T-helper 2 cell treated with Interferon-gamma antibody and Interleukin-4, amounts not matched to agents 5 μg/mL and 100 μg/mL, for 36 hours (primary cell): Measurements from ENCODE around the gene TMBIM4.
A peak's percentile ranks its signal among the peaks of the same experiment; 100 is the strongest.
"Not testable (repeated sequence)": the region's sequence is repeated elsewhere in the genome, so short reads cannot be mapped to it uniquely, and the experiment has no call there.

Experiments
- DNase-seq: peaks from one replicate; pipeline ENCODE4 v3.0.0; 2021; ENCODE audit warnings: low spot score
- H3K27ac Mint-ChIP-seq: one replicate; pipeline ENCODE4 v1.8.0; 2021; ENCODE audit warnings: mild to moderate bottlenecking, mixed read lengths
- H3K27me3 Mint-ChIP-seq: one replicate; pipeline ENCODE4 v1.8.0; 2021; ENCODE audit warnings: low read depth, mixed read lengths
- H3K36me3 Mint-ChIP-seq: one replicate; pipeline ENCODE4 v1.8.0; 2021; ENCODE audit warnings: low read depth, mixed read lengths
- H3K4me1 Mint-ChIP-seq: one replicate; pipeline ENCODE4 v1.8.0; 2021; ENCODE audit warnings: low read depth, mixed read lengths
- H3K4me3 Mint-ChIP-seq: one replicate; pipeline ENCODE4 v1.8.0; 2022; ENCODE audit warnings: mild to moderate bottlenecking, moderate library complexity, mixed read lengths
- H3K9me3 Mint-ChIP-seq: one replicate; pipeline ENCODE4 v1.8.0; 2021; ENCODE audit warnings: mixed read lengths

The TMBIM4 gene, protein sequence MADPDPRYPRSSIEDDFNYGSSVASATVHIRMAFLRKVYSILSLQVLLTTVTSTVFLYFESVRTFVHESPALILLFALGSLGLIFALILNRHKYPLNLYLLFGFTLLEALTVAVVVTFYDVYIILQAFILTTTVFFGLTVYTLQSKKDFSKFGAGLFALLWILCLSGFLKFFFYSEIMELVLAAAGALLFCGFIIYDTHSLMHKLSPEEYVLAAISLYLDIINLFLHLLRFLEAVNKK

DNA sequence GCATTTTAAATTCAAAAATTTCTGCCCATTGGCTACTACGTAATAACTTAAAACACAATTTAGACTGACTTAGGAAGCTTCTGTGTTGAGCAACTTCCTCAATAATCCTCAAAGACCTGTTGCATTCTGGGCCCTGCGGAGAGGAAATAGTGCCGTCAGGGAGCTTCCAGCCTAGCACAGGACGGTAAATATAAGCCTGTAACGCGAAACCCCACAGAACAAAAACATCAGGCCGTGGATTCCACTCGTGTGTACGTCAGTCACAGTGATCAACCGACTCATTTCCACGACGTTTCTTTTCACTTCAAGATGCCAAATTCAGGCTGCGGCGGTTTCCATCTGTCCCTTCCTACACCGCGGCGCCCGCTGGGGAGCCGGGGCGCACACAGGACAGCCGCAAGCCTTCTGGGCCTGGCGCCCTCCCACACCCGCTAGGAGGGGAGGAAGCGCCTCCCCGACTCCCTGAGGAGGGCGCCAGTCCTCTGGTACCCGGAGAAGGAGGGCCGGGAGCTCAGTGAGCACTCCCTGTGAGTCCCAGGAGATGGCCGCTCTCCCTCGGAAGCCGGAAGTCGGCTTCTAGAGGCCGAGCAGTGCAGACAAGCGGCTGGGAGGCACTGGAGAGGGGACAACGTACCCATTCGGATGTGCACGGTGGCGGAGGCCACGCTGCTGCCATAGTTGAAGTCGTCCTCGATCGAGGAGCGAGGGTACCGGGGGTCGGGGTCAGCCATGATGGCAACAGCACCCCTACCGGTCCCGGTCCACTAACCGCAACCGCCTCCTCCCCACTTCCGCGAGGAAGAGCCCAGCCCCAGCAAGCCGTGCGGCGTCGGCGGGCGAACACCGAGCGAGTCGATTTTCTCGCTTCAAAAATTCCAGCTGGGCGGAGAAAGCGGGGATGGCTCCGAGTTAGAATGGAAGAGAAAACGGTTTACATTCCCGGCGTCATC is at the start of gene TMBIM4:
Gene TMBIM4, minus strand, starts transcription at position 776 of the 950 bp plus-strand sequence. Its CDS starts 45 bp downstream, at position 731.
- Mint-ChIP-seq H3K36me3 (peaks cover 38% of the 10 kb centered on the region), H3K27ac (peak within 1 kb of the TSS; percentile 98), H3K9me3 (peaks cover 28% of the 10 kb centered on the region), H3K27me3 (no peaks in the 10 kb centered on the region), H3K4me3 (peak within 1 kb of the TSS; percentile 94), H3K4me1 (peaks cover 23% of the 10 kb centered on the region)
- peak; percentile 88 for DNase-seq

DNA sequence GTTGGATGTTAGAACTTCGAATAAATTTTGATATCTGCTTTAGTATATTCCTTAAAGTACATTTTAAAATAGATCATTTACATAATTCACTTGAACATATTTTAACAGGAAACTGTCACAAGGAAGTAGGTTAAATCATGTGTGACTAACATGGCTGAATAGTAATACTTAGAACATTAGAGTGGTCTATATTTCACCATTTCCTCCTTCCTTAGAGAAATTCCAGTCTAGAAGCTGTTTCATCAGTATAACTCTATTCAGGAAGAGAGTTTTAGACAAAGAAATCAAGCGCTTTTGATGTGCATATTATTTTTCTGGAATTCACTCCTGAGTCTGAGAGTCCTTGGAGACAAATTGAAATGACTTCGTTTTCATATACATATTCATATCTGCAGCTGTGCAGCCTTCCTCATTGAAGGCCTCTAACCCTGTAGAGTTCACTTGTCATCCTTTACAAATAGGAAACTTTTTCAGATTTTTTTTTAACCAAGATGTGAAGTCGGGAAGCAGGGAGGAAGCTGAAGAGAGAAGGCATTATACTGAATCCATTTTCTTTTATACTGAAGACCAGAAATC is 47.6 kb upstream of the TMBIM4 start:
- peaks cover 2% of the 10 kb centered on the region for H3K36me3 Mint-ChIP-seq
- H3K27ac Mint-ChIP-seq, result no peak overlapping the region
- H3K4me1 Mint-ChIP-seq, result peaks cover 1% of the 10 kb centered on the region
- DNase-seq, result no peak
- no peak overlapping the region for H3K4me3 Mint-ChIP-seq
- peaks cover 11% of the 10 kb centered on the region for H3K27me3 Mint-ChIP-seq
- H3K9me3 Mint-ChIP-seq, result peaks cover 19% of the 10 kb centered on the region

DNA sequence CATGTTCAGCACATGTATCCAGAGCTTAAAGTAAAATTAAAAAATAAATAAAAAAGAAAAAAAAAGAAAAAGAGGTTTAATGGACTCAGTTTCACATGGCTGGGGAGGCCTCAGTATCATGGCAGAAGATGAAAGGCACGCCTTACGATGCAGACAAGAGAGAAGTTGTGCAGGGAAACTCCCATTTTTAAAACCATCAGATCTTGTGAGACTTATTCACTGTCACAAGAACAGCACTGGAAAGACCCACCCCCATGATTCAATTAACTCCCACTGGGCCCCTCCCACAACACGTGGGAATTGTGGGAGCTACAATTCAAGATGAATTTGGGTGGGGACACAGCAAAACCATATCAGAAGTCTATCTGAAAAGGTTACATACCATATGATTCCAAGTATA is 43.2 kb upstream of the TMBIM4 start:
- H3K4me1 Mint-ChIP-seq, H3K36me3 Mint-ChIP-seq, H3K27ac Mint-ChIP-seq, H3K9me3 Mint-ChIP-seq, DNase-seq, H3K4me3 Mint-ChIP-seq: not testable (repeated sequence)
- H3K27me3 Mint-ChIP-seq, result peaks cover 16% of the 10 kb centered on the region

DNA sequence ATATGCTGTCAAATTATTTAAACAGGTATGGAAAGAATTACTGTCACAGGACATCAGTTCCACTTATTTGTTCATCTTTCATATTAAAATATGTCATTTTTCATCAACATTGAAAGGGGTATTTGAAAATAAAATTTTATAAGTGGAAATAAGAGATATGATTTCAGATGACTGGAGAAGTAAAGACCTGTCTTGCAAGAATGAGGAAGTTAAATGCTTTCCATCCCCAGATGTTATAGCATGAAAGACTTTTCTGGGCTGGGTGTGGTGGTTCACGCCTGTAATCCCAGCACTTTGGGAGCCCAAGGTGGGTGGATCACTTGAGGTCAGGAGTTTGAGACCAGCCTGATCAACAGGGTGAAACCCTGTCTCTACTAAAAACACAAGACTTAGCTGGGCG is 41.8 kb upstream of the TMBIM4 start:
- not testable (repeated sequence) for H3K36me3 Mint-ChIP-seq, H3K27ac Mint-ChIP-seq, H3K4me3 Mint-ChIP-seq, DNase-seq, H3K4me1 Mint-ChIP-seq, H3K9me3 Mint-ChIP-seq
- H3K27me3 Mint-ChIP-seq, result peaks cover 19% of the 10 kb centered on the region

DNA sequence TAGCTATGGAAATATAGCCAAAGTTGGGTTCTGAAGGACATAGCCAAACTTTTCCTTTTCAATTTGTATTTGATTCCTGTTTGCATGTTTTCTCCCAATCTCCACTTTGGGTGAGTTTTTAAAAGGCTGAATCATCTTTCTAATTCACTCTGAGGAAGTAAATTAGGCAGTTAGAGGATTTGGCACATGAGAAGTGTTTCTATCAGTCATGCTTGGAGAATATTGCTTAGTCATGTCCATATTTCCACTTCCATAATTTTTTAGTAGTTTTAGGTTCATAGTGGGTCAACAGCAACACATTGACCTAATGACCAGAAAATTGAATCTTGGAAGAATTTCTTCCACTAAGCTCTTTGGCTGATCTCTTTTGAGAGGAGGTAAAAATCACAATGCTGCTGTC is 41.0 kb upstream of the TMBIM4 start:
- Mint-ChIP-seq H3K36me3 (peaks cover 4% of the 10 kb centered on the region), H3K27me3 (peaks cover 18% of the 10 kb centered on the region), H3K9me3 (peaks cover 6% of the 10 kb centered on the region), H3K27ac (no peak overlapping the region), H3K4me3 (no peak overlapping the region), H3K4me1 (peaks cover 1% of the 10 kb centered on the region)
- DNase-seq, result no peak

DNA sequence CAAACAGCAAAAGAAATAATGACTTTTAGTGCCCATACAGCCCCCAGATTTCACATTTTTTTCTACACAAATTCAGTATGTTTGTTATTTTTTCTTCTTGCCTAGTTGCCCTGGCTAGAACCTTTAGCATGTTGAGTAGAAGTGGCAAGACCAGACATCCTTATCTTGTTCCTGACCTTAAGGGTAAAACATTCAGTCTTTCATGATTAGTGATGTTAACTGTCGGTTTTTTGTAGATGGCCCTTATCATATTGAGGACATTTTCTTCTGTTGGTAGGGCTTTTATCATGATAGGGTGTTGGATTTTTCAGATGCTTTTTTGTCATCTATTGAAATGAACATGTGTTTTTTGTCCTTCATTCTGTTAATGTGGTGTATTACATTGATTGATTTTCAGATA is 36.3 kb upstream of the TMBIM4 start:
- peaks cover 12% of the 10 kb centered on the region for H3K27me3 Mint-ChIP-seq
- peaks cover 9% of the 10 kb centered on the region for H3K4me1 Mint-ChIP-seq
- peaks cover 1% of the 10 kb centered on the region for H3K36me3 Mint-ChIP-seq
- H3K27ac Mint-ChIP-seq, result no peak overlapping the region
- no peaks in the 10 kb centered on the region for H3K9me3 Mint-ChIP-seq
- DNase-seq, result no peak
- H3K4me3 Mint-ChIP-seq, result no peak overlapping the region

DNA sequence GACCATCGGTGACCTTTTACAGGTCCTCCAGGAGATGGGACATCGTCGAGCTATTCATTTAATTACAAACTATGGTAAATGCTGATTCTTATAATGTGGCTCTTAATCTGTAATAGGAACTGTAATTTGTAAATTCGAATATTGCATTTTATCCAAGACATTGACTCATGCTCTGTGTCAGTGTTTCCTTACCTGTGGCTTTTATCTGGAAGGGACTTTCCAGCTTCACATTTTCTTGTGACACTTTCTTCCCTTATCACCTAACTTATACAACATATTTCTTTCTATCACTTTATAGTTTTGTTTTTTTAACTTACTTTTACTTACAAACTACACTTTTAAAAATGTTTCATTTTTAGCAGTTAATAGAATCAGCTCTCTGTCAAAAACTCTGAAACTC is 34.0 kb upstream of the TMBIM4 start:
- Mint-ChIP-seq H3K36me3 (peaks cover 1% of the 10 kb centered on the region), H3K27ac (no peak overlapping the region), H3K4me1 (peaks cover 9% of the 10 kb centered on the region), H3K27me3 (peaks cover 11% of the 10 kb centered on the region), H3K4me3 (no peak overlapping the region), H3K9me3 (peaks cover 7% of the 10 kb centered on the region)
- no peak for DNase-seq

DNA sequence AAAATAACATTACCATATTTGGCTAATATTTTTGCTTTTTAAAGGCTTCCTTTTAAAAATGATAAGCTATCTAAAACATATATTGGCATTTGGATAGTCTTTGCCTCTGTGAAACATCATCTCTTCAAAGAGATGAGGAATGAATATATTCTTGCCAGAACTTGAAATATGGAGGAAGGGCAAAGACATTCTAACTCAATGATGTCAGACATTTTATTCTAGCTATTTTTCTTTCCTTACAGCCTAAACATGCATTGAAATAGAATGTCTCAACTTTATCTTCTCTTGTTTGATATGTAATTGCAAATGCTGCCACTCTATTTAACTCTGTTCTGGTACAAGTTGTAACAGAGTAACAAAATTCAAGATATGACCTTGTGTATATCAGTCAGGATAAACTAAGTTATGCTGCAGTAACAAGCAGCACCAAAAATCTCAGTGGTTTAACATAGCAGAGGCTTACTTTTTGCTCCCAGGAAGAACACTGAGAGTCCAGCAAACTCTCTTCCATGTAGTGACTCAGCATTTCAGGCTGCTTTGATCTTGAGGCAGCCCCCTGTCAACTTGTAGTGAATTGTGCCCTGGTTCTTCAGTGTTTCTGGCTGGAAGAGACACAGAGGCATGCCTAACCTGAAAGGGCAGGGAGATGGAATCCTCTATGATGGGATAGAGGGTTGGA is 30.2 kb upstream of the TMBIM4 start:
- Mint-ChIP-seq H3K4me1 (peaks cover 12% of the 10 kb centered on the region), H3K27me3 (peaks cover 5% of the 10 kb centered on the region), H3K27ac (no peak overlapping the region), H3K4me3 (no peak overlapping the region), H3K9me3 (peaks cover 7% of the 10 kb centered on the region), H3K36me3 (peaks cover 1% of the 10 kb centered on the region)
- no peak for DNase-seq

DNA sequence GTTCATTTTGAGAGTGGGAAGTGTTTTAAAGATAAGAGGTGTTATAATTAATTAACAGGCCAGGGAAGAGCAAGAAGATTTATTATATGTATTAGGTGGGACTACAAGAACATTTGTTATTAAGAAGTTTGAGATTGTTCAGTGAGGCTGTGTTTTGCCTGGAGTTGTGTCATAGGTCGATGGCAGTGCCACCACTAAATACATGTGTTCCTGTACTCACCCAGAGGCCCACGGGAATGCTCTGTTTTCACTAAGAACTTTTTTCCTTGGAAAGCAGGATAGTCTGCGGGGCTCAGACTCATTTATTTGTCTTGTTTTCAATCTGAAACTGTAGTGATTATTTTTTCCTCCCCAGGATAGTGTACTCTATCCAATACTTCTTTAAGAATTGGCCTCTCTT is 29.3 kb upstream of the TMBIM4 start:
- H3K4me1 Mint-ChIP-seq, result peaks cover 10% of the 10 kb centered on the region
- peaks cover 7% of the 10 kb centered on the region for H3K9me3 Mint-ChIP-seq
- peaks cover 3% of the 10 kb centered on the region for H3K27me3 Mint-ChIP-seq
- peaks cover 1% of the 10 kb centered on the region for H3K36me3 Mint-ChIP-seq
- H3K4me3 Mint-ChIP-seq, result no peak overlapping the region
- DNase-seq, result no peak
- no peak overlapping the region for H3K27ac Mint-ChIP-seq

DNA sequence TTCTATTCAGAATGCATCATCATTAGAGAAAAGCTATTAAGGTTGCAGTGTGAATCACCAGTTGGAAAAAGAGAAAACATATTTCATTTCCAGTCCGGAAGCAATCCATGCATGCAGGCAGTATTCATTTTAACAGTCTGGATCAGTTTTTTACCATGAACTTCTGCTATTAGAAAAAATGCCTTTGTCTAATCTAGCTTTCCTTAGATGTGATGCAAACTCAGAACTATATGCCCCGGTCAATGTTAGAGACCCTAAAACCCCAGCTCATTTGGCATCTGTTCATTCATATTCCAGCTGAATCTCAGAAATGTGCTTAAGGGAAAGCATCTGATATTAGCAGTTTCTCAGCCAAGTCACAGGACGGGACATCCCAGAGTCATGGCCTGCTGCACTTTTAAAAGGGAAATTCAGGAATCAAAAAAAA is 27.7 kb upstream of the TMBIM4 start:
- DNase-seq, result no peak
- Mint-ChIP-seq H3K4me1 (peaks cover 3% of the 10 kb centered on the region), H3K4me3 (no peak overlapping the region), H3K36me3 (peaks cover 1% of the 10 kb centered on the region), H3K27me3 (peaks cover 3% of the 10 kb centered on the region), H3K27ac (no peak overlapping the region), H3K9me3 (peaks cover 7% of the 10 kb centered on the region)

DNA sequence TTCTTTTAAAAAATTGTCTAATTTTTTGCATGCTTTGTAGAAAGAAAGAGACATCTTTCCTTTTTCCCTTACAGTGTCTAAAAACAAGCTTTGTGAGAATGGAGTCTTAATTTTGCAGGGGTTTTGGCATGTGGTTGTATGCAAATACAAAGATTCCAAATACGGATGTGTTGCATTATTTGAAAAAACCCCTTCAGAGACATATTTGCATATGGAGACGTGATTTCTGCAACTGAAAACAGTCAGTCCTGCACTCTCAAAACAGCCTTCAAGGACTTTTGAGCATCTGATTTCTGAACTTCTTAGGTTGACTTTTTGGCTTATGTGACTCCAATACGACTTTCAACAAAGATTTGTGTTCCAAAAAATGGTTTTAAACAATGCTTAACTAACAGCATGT is 27.0 kb upstream of the TMBIM4 start:
- peaks cover 3% of the 10 kb centered on the region for H3K4me1 Mint-ChIP-seq
- no peak overlapping the region for H3K27ac Mint-ChIP-seq
- no peak overlapping the region for H3K4me3 Mint-ChIP-seq
- peaks cover 7% of the 10 kb centered on the region for H3K9me3 Mint-ChIP-seq
- peaks cover 3% of the 10 kb centered on the region for H3K27me3 Mint-ChIP-seq
- no peak for DNase-seq
- H3K36me3 Mint-ChIP-seq, result peaks cover 1% of the 10 kb centered on the region

DNA sequence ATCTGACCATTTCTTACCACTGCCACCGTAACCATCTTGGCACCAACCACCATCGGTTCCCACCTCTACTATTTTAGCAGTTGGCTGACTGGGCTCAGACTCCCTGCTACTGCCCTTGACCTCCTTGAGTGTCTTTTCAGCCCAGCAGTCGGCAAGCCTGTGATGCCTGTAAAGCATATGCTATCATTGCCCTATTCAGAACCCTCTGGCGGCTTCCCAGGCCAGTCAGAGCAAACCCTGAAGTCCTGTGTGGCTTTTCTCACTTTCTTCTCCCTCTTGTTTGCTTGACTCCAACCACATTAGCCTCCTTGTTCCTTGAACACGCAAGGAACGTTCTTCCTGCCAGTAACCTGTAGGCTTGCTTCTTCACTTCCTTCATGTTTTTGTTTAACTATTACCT is 25.4 kb upstream of the TMBIM4 start:
- Mint-ChIP-seq H3K27me3 (peaks cover 17% of the 10 kb centered on the region), H3K27ac (no peak overlapping the region), H3K4me1 (peaks cover 3% of the 10 kb centered on the region)

DNA sequence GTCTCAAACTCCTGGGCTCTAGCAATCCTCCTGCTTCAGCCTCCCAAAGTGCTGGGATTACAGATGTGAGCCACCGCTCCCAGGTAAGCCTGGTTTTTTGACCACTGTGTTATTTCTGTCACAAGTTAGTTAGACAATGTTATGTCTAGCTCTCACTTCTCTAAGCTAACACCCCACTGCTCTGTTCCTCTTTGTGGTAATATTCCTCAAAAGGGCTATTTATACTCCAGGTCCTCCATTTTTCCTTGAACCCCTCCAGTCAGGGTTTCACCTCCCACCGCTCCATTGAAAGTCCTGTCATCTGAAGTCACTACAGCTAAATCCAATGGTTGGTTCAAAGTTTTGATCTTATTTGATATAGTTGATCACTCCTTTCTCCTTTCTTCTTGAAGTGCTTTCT is 24.3 kb upstream of the TMBIM4 start:
- no peak overlapping the region for H3K4me3 Mint-ChIP-seq
- H3K4me1 Mint-ChIP-seq, result peaks cover 3% of the 10 kb centered on the region
- no peaks in the 10 kb centered on the region for H3K36me3 Mint-ChIP-seq
- H3K27ac Mint-ChIP-seq, result no peak overlapping the region
- H3K9me3 Mint-ChIP-seq, result no peaks in the 10 kb centered on the region
- H3K27me3 Mint-ChIP-seq, result peaks cover 22% of the 10 kb centered on the region
- DNase-seq, result no peak

More for the DNA sequence above, 25.4 kb upstream of the TMBIM4 start:
- Mint-ChIP-seq H3K4me3 (no peak overlapping the region), H3K9me3 (peaks cover 3% of the 10 kb centered on the region), H3K36me3 (no peaks in the 10 kb centered on the region)
- DNase-seq, result no peak
